Tibial artery (tissue), 4 donors: ENCODE measurements around the gene ZNF586.
"Not testable (repeated sequence)": the region's sequence is repeated elsewhere in the genome, so short reads cannot be mapped to it uniquely, and the experiment has no call there.

Source experiments
- DNase-seq, 2 donors: peaks; one replicate each; pipeline ENCODE4 v3.0.0-alpha.2; 2019
- H3K27ac ChIP-seq, 2 donors: fragments of 200-600 bp; sonication (generic) in 1 of 2; 1 replicate in 1 of 2; 2 replicates in 1 of 2; pipeline ENCODE4 v1.5.1; 2018 to 2019; ENCODE audit warnings: mild to moderate bottlenecking in 1 of 2
- H3K27me3 ChIP-seq, 2 donors: fragments of 200-600 bp; sonication (generic) in 1 of 2; one replicate each; pipeline versions ENCODE4 v1.5.1 to v1.6.0; 2016 to 2019
- H3K36me3 ChIP-seq, 3 donors: fragments of 200-600 bp; sonication (generic) in 2 of 3; one replicate each; pipeline ENCODE4 v1.5.1; 2016 to 2019; ENCODE audit warnings: mild to moderate bottlenecking in 2 of 3
- H3K4me1 ChIP-seq, 4 donors: fragments of 200-600 bp; sonication (generic) in 2 of 4; 1 replicate in 3 of 4; 2 replicates in 1 of 4; pipeline ENCODE4 v1.5.1; 2016 to 2019
- H3K4me3 ChIP-seq, 2 donors: fragments of 200-600 bp; sonication (generic) in 1 of 2; 1 replicate in 1 of 2; 2 replicates in 1 of 2; pipeline ENCODE4 v1.5.1; 2018 to 2019; ENCODE audit warnings: mild to moderate bottlenecking in 2 of 2
- H3K9me3 ChIP-seq, 3 donors: fragments of 200-600 bp; sonication (generic) in 1 of 3; one replicate each; pipeline ENCODE4 v1.5.1; 2016 to 2019
- CTCF ChIP-seq, 2 experiments: fragments of 200-600 bp in 1 of 2; fragments of 450-650 bp in 1 of 2; IDR thresholded peaks; one replicate each; pipeline ENCODE4 v1.5.1; 2017 to 2019; ENCODE audit warnings: antibody characterized with exemption in 2 of 2, mild to moderate bottlenecking in 1 of 2, moderate library complexity in 1 of 2
- intact Hi-C: fragments of 100-400 bp; cut with DNase I; formaldehyde crosslinking; loops from one replicate; pipeline ENCODE4 v1.15.0; 2023; ENCODE audit warnings: low total_unique reads

Gene ZNF586

GRCh38 chr19:57769345-57770131 lies at the start of gene ZNF586:
TSS of gene ZNF586 (plus strand) at chr19:57769676. CDS start at chr19:57769843, 167 bp downstream.
- H3K4me1 ChIP-seq, result peaks cover 0 to 13% (median 6%) of the 10 kb centered on the region in 4 donors
- H3K36me3 ChIP-seq, result peaks cover 43 to 66% (median 45%) of the 10 kb centered on the region in 3 donors
- no peaks in the 10 kb centered on the region for H3K27me3 ChIP-seq
- no peak for TF ChIP-seq CTCF (IDR thresholded peaks at IDR 0.05)
- H3K4me3 ChIP-seq, result peak within 1 kb of the TSS; percentile 87 to 89
- peaks cover 3 to 97% (median 69%) of the 10 kb centered on the region in 3 donors for H3K9me3 ChIP-seq
- intact Hi-C loops, result no loop called here
- DNase-seq, result peak; percentile 85 to 90
- H3K27ac ChIP-seq, result peak within 1 kb of the TSS; percentile 75 to 83

GRCh38 chr19:57719901-57720519 lies 49.5 kb upstream of the ZNF586 start:
- intact Hi-C loops, result no loop called here
- Histone ChIP-seq H3K4me1 (no peaks in the 10 kb centered on the region), H3K4me3 (no peak overlapping the region), H3K27ac (no peak overlapping the region), H3K36me3 (peaks cover 47 to 90% (median 58%) of the 10 kb centered on the region in 3 donors), H3K27me3 (no peaks in the 10 kb centered on the region), H3K9me3 (peaks cover 8 to 100% (median 66%) of the 10 kb centered on the region in 3 donors)
- TF ChIP-seq CTCF (IDR thresholded peaks at IDR 0.05), result no peak
- no peak for DNase-seq

GRCh38 chr19:57720878-57721277 lies 48.6 kb upstream of the ZNF586 start:
- H3K27me3 ChIP-seq, result no peaks in the 10 kb centered on the region
- intact Hi-C loops, result no loop called here
- no peak for TF ChIP-seq CTCF (IDR thresholded peaks at IDR 0.05)
- H3K27ac ChIP-seq, result no peak overlapping the region
- no peak for DNase-seq
- H3K36me3 ChIP-seq, result peaks cover 46 to 90% (median 58%) of the 10 kb centered on the region in 3 donors
- H3K4me1 ChIP-seq, result no peaks in the 10 kb centered on the region
- H3K9me3 ChIP-seq, result peaks cover 8 to 100% (median 75%) of the 10 kb centered on the region in 3 donors
- no peak overlapping the region for H3K4me3 ChIP-seq

- H3K27ac ChIP-seq, intact Hi-C loops, H3K4me3 ChIP-seq, H3K4me1 ChIP-seq, H3K36me3 ChIP-seq, H3K27me3 ChIP-seq: not testable (repeated sequence)
- peak; percentile 29 to 31 for TF ChIP-seq CTCF (IDR thresholded peaks at IDR 0.05)
- peaks cover 0 to 56% (median 25%) of the 10 kb centered on the region in 3 donors for H3K9me3 ChIP-seq
- peak in 1 of 2 donors; percentile 31 for DNase-seq
Observed at GRCh38 chr19:57738320-57738719, 31.2 kb upstream of the ZNF586 start.

- H3K4me1 ChIP-seq, H3K27ac ChIP-seq, H3K36me3 ChIP-seq, H3K27me3 ChIP-seq, intact Hi-C loops, DNase-seq, H3K4me3 ChIP-seq: not testable (repeated sequence)
- H3K9me3 ChIP-seq, result peaks cover 0 to 55% (median 25%) of the 10 kb centered on the region in 3 donors
Observed at GRCh38 chr19:57738770-57739169, 30.7 kb upstream of the ZNF586 start.
